ENCODE measurements around the gene GALNT6.
"Not testable (repeated sequence)": the region's sequence is repeated elsewhere in the genome, so short reads cannot be mapped to it uniquely, and the experiment has no call there.

GALNT6 gene

GRCh38 chr12:51322452-51322851, 68.8 kb downstream of the GALNT6 start:
- no peak for TF ChIP-seq CTCF (IDR thresholded peaks at IDR 0.05; ENCODE audit: low read depth, low read length)
- DNase-seq (ENCODE audit: extremely low read depth, low read depth): no peak

GRCh38 chr12:51321882-51322281, 69.3 kb downstream of the GALNT6 start:
- no peak for DNase-seq (ENCODE audit: extremely low read depth, low read depth)
- TF ChIP-seq CTCF (IDR thresholded peaks at IDR 0.05; ENCODE audit: low read depth, low read length): no peak

GRCh38 chr12:51320695-51321320, 70.4 kb downstream of the GALNT6 start:
- DNase-seq (ENCODE audit: extremely low read depth, low read depth): peak; percentile 47
- no peak for TF ChIP-seq CTCF (IDR thresholded peaks at IDR 0.05; ENCODE audit: low read depth, low read length)

GRCh38 chr12:51320311-51320694, 70.9 kb downstream of the GALNT6 start:
- no peak for DNase-seq (ENCODE audit: extremely low read depth, low read depth)
- TF ChIP-seq CTCF (IDR thresholded peaks at IDR 0.05; ENCODE audit: low read depth, low read length): no peak

GRCh38 chr12:51318846-51319599, 72.2 kb downstream of the GALNT6 start:
- DNase-seq (ENCODE audit: extremely low read depth, low read depth): no peak
- TF ChIP-seq CTCF (IDR thresholded peaks at IDR 0.05; ENCODE audit: low read depth, low read length): no peak

- not testable (repeated sequence) for DNase-seq (ENCODE audit: extremely low read depth, low read depth)
These were observed 73.0 kb downstream of the GALNT6 start for GRCh38 chr12:51318057-51318806.

GRCh38 chr12:51311389-51311788, 79.8 kb downstream of the GALNT6 start:
- no peak for TF ChIP-seq CTCF (IDR thresholded peaks at IDR 0.05; ENCODE audit: low read depth, low read length)

More at GRCh38 chr12:51311389-51311788, 79.8 kb downstream of the GALNT6 start:
- DNase-seq (ENCODE audit: extremely low read depth, low read depth): no peak
